HAP-1 (cell line): ENCODE data around the gene ENPEP.
"Not testable (repeated sequence)": the region's sequence is repeated elsewhere in the genome, so short reads cannot be mapped to it uniquely, and the experiment has no call there.

ENCODE experiments used
- DNase-seq, 2 experiments: peaks; one replicate each; pipeline ENCODE4 v3.0.0-alpha.2; 2016 to 2020; ENCODE audit warnings: low spot score in 2 of 2
- H3K27me3 ChIP-seq: fragments of 250-450 bp; sonication (Bioruptor Pico); 2 replicates; pipeline ENCODE4 v1.5.1; 2020; ENCODE audit warnings: low read depth, mild to moderate bottlenecking, moderate library complexity
- H3K36me3 ChIP-seq: fragments of 250-450 bp; sonication (Bioruptor Pico); replicated peaks from 2 replicates; pipeline ENCODE4 v1.5.1; 2020; ENCODE audit warnings: mild to moderate bottlenecking
- H3K4me1 ChIP-seq: fragments of 250-450 bp; sonication (Bioruptor Pico); 2 replicates; pipeline ENCODE4 v1.5.1; 2020; ENCODE audit warnings: mild to moderate bottlenecking
- H3K4me3 ChIP-seq: fragments of 250-450 bp; sonication (Bioruptor Pico); 2 replicates; pipeline ENCODE4 v1.5.1; 2020; ENCODE audit warnings: mild to moderate bottlenecking, moderate library complexity
- H3K9me3 ChIP-seq: fragments of 250-450 bp; sonication (Bioruptor Pico); 2 replicates; pipeline ENCODE4 v1.5.1; 2020; ENCODE audit warnings: mild to moderate bottlenecking, moderate library complexity
- in situ Hi-C: fragments of 300-500 bp; cut with MboI; formaldehyde crosslinking; loops from 3 replicates; pipeline ENCODE4 v1.14.3; 2020; ENCODE audit warnings: low sequenced_read_pairs, inconsistent platforms, mixed read lengths

ENPEP gene, protein sequence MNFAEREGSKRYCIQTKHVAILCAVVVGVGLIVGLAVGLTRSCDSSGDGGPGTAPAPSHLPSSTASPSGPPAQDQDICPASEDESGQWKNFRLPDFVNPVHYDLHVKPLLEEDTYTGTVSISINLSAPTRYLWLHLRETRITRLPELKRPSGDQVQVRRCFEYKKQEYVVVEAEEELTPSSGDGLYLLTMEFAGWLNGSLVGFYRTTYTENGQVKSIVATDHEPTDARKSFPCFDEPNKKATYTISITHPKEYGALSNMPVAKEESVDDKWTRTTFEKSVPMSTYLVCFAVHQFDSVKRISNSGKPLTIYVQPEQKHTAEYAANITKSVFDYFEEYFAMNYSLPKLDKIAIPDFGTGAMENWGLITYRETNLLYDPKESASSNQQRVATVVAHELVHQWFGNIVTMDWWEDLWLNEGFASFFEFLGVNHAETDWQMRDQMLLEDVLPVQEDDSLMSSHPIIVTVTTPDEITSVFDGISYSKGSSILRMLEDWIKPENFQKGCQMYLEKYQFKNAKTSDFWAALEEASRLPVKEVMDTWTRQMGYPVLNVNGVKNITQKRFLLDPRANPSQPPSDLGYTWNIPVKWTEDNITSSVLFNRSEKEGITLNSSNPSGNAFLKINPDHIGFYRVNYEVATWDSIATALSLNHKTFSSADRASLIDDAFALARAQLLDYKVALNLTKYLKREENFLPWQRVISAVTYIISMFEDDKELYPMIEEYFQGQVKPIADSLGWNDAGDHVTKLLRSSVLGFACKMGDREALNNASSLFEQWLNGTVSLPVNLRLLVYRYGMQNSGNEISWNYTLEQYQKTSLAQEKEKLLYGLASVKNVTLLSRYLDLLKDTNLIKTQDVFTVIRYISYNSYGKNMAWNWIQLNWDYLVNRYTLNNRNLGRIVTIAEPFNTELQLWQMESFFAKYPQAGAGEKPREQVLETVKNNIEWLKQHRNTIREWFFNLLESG

DNA sequence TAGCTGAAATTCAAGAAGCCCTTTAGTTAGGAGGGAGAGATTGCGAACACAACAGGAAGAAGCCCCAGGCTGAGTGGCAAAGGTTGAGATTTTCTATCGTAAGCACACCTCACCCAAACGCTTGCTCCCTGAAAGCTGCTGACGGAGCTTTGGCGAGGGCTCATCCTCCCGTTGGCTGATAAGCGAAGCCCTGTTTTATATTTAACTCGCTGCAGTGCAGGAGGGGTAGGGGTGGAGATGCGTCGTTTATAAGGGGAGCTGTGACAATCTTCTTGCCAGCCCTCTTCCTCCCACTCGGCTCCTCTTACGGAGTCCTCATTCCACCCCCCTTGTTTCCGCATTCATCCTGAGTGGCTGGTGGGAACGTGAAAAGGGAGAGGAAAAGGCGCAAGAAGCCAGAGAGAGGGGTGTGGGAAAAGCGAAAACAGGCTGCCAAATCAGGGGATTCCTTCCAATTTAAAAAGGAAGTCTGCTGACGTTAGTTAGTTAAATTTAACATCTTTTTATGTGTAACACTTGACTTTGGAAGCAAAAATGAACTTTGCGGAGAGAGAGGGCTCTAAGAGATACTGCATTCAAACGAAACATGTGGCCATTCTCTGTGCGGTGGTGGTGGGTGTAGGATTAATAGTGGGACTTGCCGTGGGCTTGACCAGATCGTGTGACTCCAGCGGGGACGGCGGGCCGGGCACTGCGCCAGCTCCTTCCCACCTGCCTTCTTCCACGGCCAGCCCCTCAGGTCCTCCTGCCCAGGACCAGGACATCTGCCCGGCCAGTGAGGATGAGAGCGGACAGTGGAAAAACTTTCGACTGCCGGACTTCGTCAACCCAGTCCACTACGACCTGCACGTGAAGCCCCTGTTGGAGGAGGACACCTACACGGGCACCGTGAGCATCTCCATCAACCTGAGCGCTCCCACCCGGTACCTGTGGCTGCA lies at the start of gene ENPEP:
Gene ENPEP (plus strand): TSS at position 275 of the 938 bp plus-strand sequence. CDS start 260 bp downstream, at position 535.
- Histone ChIP-seq H3K4me3 (no peak within 1 kb of the TSS), H3K9me3 (no peaks in the 10 kb centered on the region), H3K36me3 (no peaks in the 10 kb centered on the region), H3K4me1 (no peaks in the 10 kb centered on the region; the same call in 1 of the 2 replicates), H3K27me3 (no peaks in the 10 kb centered on the region)
- no peak for DNase-seq
- in situ Hi-C loops, result no loop called here

DNA sequence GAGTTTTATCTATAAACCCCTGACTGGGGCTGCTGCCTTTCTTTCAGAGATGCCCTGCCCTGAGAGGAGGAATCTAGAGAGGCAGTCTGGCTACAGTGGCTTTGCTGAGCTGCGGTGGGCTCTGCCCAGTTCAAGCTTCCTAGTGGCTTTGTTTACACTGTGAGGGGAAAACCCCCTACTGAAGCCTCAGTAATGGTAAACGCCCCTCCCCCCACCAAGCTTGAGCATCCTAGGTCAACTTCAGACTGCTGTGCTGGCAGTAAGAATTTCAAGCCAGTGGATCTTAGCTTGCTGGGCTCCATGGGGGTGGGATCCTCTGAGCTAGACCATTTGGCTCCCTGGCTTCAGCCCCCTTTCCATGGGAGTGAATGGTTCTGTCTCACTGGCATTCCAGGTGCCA lies 44.1 kb upstream of the ENPEP start:
- H3K4me1 ChIP-seq, H3K36me3 ChIP-seq, DNase-seq, H3K27me3 ChIP-seq, in situ Hi-C loops, H3K9me3 ChIP-seq, H3K4me3 ChIP-seq: not testable (repeated sequence)

DNA sequence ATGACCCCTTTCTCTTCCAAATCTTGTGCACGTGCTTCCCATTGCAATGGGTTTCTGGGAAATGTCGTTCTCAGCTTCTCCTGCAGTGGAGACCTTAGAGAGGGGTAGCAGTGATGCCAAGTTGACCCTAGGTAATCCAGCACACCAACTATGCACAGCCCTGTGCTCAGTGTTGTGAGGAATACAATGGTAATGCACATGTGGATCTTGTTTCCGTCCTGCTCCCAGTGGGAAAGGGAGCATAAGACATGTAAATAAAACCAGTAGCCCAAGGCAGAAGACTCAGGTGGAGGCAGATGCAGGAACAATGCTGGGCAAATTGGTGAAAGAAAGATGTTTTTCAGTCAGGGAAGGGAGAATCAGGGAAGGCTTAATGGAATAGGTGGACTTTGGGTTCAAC lies 38.7 kb upstream of the ENPEP start:
- in situ Hi-C loops, H3K27me3 ChIP-seq, DNase-seq, H3K4me1 ChIP-seq, H3K4me3 ChIP-seq, H3K9me3 ChIP-seq, H3K36me3 ChIP-seq: not testable (repeated sequence)

DNA sequence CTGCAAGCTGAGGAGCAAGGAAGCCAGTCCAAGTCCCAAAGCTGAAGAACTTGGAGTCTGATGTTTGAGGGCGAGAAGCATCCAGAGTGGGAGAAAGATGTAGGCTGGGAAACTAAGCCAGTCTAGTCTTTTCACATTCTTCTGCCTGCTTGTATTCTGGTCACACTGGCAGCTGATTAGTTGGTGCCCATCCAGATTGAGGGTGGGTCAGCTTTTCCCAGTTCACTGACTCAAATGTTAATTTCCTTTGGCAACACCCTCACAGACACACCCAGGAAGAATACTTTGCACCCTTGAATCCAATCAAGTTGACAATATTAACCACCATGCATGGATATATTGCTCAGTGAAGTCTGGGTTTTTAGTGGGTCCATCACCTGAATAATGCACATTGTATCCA lies 36.7 kb upstream of the ENPEP start:
- H3K9me3 ChIP-seq, in situ Hi-C loops: not testable (repeated sequence)

DNA sequence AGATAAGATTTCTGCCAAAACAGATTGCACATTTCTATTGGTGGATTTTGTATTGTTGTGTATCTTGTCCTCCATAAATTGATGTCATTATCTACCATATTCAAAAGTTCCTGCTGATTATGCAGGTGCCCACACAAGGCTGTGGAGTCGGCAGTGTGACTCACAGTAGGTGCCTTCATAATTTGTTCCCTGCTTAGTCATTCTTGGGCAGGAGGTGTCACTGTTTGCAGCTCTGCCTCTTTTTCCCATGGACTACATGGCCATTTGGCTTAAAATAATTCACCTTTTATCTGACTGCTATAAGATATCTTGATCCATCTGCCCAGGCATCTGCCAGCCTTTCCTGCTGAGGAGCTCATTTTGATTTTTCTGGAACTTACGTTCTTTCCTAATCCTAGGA lies 33.6 kb upstream of the ENPEP start:
- H3K4me1 ChIP-seq, result no peaks in the 10 kb centered on the region
- H3K36me3 ChIP-seq, result no peaks in the 10 kb centered on the region
- DNase-seq, result no peak
- no peak overlapping the region for H3K4me3 ChIP-seq
- in situ Hi-C loops, result no loop called here
- H3K9me3 ChIP-seq, result no peaks in the 10 kb centered on the region
- no peaks in the 10 kb centered on the region for H3K27me3 ChIP-seq

More for the DNA sequence above, 36.7 kb upstream of the ENPEP start:
- not testable (repeated sequence) for H3K4me1 ChIP-seq, H3K27me3 ChIP-seq, H3K4me3 ChIP-seq, DNase-seq, H3K36me3 ChIP-seq

DNA sequence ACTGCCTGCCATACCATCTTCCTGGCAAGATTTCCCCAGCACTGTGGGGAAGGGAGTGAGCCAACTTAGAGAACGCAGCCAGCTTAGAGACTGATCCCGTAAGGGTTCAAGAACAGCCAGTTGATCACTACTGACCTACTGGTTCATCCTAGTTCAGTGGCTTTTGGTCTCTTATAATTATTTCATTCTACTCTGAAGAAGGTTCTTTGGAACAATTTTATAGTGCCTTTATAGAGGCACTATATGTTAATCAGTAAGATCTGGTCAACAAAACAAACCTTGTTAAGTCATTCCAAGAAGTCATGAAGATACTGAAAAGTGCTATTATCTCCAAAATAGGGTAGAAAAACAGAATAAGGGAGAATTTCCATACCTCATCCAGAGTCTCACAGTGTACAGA lies 33.2 kb upstream of the ENPEP start:
- H3K4me3 ChIP-seq, result no peak overlapping the region
- H3K9me3 ChIP-seq, result no peaks in the 10 kb centered on the region
- H3K27me3 ChIP-seq, result no peaks in the 10 kb centered on the region
- H3K4me1 ChIP-seq, result no peaks in the 10 kb centered on the region
- no peaks in the 10 kb centered on the region for H3K36me3 ChIP-seq
- in situ Hi-C loops, result no loop called here
- no peak for DNase-seq

DNA sequence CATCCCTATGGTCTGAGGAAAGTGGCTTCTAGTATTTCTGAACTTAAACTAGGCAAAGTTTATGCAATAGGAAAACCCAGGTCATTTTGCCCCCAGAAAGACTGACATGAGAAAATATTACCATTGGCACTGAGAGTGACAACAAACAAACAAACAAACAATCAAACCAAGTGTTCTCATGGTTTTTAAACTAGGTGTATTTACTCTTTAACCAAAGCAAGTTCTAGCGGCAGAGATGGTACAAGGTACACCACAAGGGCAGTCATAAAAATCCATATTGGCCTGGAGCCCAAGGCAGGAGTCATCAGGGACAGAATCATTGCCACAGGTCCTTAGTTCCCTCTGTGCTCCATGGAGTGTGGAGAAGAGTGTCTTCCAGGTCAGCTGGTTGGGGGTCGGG lies 26.0 kb upstream of the ENPEP start:
- no peak overlapping the region for H3K4me3 ChIP-seq
- no peaks in the 10 kb centered on the region for H3K36me3 ChIP-seq
- DNase-seq, result no peak
- H3K9me3 ChIP-seq, result no peaks in the 10 kb centered on the region
- in situ Hi-C loops, result no loop called here
- peaks cover 14% of the 10 kb centered on the region for H3K4me1 ChIP-seq
- no peaks in the 10 kb centered on the region for H3K27me3 ChIP-seq

DNA sequence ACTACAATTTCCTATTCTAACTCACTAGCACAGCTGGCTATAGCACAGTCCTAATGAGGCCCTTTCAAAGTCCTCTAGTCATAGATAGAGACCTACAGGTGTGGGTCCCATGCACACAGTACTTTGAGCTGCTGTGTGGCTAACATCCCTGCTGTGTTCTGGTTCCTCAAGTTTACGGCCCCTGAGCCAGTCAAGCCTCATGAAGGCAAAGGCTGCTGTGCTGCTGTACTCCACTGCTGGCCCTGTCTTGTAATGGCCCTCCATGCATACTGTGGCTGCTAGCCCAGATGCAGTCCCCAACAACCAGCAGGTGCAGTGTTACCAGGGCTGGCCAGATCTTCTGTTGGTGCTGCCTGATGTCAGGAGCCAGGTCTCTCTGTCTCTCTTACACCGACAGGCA lies 23.4 kb upstream of the ENPEP start:
- H3K4me1 ChIP-seq, result peaks cover 14% of the 10 kb centered on the region
- H3K9me3 ChIP-seq, result no peaks in the 10 kb centered on the region
- H3K27me3 ChIP-seq, result no peaks in the 10 kb centered on the region
- in situ Hi-C loops, result no loop called here
- no peaks in the 10 kb centered on the region for H3K36me3 ChIP-seq
- DNase-seq, result no peak
- no peak overlapping the region for H3K4me3 ChIP-seq

DNA sequence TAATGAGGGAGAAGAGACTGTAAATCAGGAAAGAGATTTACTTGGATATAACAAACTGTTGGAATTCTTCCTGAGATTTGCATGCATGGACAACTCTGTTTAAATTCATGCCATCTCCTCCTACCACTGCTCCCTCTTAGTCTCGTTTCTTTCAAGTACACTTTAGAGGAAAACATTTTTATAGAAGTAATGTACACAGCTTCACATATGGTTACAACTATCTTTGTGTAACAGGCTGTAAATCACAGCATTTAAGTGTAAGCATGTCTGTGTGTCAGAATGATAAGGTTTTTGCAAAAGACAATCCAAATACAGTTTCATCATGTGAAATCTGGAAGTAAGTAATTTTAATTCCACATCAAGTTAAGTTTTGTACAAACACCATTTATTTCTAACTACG lies 21.5 kb upstream of the ENPEP start:
- no peaks in the 10 kb centered on the region for H3K36me3 ChIP-seq
- no peaks in the 10 kb centered on the region for H3K9me3 ChIP-seq
- no peaks in the 10 kb centered on the region for H3K27me3 ChIP-seq
- in situ Hi-C loops, result no loop called here
- no peak overlapping the region for H3K4me3 ChIP-seq
- no peak for DNase-seq
- H3K4me1 ChIP-seq, result peaks cover 14% of the 10 kb centered on the region

DNA sequence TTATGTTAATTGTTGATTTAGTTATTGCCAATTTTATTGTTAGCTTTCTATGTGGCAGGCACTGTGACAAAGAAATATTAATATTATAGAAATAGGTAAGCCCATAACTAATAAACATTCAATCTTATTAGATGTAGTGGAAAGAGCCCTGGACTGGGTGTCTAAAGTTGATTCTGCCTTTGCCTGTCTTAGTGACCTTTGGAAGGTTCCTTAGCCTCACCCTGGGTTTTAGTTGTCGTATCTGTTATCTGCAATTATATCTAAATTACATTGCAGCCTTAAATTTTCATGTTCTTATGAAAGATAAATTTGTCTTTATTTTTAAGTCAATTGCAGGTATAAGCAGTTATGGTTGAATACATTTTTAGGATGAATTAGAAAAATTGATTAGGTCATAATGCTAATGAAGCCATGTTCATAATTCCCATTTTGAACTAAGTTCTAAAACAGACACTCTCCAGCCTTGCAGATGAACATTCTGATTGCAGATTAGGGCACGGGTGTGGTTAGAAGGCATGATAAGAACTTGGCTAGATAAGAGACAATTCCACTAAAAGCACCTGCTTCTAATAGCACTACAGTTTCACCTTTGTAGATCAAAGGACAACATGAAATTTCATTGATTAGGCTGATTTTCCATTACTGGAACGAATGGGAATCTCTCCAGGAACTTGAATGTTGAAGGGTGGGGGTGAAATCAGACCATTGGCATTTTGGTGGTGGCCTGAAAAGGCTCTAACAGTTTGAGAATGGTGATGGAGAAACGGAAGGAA lies 17.3 kb upstream of the ENPEP start:
- DNase-seq, result no peak
- no peaks in the 10 kb centered on the region for H3K9me3 ChIP-seq
- H3K36me3 ChIP-seq, result no peaks in the 10 kb centered on the region
- no peaks in the 10 kb centered on the region for H3K27me3 ChIP-seq
- peaks cover 7% of the 10 kb centered on the region for H3K4me1 ChIP-seq
- no peak overlapping the region for H3K4me3 ChIP-seq
- in situ Hi-C loops, result no loop called here

DNA sequence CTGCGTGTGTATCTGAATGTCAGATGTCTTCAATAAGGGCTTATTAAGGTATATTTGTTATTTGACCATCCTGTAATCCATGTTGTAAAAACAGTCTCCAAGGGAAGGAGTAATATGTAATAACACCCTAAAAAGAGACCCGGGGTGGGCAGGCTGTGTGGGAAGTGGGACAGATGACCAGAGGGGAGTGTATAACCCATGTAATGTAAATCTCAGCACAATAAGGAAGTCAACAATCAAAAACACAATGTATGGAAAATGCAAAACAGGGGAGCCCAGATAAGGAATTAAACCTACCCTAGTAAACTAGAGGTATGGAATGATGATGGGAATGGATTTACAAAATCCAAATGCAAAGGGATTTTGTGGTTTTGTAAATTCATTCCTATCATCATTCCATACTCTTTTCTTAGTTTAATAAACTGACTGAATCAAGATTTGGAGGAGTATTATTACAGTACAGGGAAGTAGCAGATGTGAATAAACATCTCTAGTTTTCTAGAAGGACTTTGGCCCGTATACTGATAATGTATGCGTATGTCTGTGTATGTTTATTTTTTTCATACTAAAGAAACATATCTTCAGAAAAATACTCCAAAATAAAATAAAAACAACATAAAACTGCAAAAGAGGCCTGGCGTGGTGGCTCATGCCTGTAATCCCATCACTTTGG lies 15.7 kb upstream of the ENPEP start:
- no peak for DNase-seq
- Histone ChIP-seq H3K36me3 (no peaks in the 10 kb centered on the region), H3K4me3 (no peak overlapping the region), H3K9me3 (no peaks in the 10 kb centered on the region), H3K4me1 (no peaks in the 10 kb centered on the region), H3K27me3 (no peaks in the 10 kb centered on the region)
- in situ Hi-C loops, result no loop called here

DNA sequence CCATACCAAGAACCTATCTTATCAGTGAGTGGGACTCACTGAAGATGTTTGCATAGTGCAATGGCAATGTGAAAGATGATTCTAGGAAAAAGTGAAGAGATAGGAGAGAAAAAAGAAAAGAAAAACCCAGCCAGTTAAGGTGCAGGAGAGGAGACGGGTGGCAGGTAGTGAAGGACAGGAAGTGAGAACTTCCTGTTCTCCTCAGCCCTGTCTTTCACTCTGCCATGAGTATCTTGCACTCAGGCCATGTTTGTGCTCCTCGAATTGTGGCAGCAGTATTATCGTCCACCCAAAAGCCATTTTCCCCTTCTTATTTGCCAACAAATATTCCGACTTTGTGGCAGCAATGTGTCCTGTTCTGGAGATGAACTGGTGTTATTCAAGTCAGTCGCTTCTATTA lies 8.6 kb upstream of the ENPEP start:
- Histone ChIP-seq H3K4me1 (no peaks in the 10 kb centered on the region), H3K9me3 (no peaks in the 10 kb centered on the region), H3K36me3 (no peaks in the 10 kb centered on the region), H3K4me3 (no peak overlapping the region), H3K27me3 (no peaks in the 10 kb centered on the region)
- in situ Hi-C loops, result no loop called here
- no peak for DNase-seq
